ENCODE measurements around the gene KDM4C.

KDM4C gene

DNA sequence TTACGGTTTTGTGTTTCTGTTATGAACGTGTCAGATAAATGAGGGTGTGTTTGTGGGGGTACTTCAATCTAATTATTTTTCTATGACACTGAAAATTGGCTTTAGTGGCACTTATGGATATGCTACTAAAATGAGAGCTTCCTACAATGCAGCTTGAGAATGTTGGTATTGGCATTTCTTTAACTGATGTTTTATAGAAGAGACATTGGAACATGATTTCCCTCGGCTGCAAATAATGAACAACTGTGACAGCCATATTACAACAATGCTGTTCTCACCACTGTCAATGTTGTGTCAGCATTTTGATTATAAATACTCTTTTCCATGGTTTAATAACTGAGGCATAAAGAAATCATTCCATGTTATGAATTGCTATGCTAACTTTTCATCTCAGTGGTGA lies 279.4 kb downstream of the KDM4C start:
- no peak for DNase-seq (ENCODE audit: low read depth, low spot score)
- ChIA-PET POLR2A (no interaction called here), CTCF (interaction anchor here (1.2 to 2.4 kb wide), 3 partner anchors 12 to 21 kb away, joined by 3 to 12 read pairs (median 5); no protein-coding TSS in a partner anchor)
- no peak overlapping the region for H3K4me3 ChIP-seq (ENCODE audit: low read depth, low read length)
- TF ChIP-seq, protein P1, sequence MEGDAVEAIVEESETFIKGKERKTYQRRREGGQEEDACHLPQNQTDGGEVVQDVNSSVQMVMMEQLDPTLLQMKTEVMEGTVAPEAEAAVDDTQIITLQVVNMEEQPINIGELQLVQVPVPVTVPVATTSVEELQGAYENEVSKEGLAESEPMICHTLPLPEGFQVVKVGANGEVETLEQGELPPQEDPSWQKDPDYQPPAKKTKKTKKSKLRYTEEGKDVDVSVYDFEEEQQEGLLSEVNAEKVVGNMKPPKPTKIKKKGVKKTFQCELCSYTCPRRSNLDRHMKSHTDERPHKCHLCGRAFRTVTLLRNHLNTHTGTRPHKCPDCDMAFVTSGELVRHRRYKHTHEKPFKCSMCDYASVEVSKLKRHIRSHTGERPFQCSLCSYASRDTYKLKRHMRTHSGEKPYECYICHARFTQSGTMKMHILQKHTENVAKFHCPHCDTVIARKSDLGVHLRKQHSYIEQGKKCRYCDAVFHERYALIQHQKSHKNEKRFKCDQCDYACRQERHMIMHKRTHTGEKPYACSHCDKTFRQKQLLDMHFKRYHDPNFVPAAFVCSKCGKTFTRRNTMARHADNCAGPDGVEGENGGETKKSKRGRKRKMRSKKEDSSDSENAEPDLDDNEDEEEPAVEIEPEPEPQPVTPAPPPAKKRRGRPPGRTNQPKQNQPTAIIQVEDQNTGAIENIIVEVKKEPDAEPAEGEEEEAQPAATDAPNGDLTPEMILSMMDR (IDR thresholded peaks at IDR 0.05; ENCODE audit: insufficient read depth, low read length, missing control alignments), result no peak

DNA sequence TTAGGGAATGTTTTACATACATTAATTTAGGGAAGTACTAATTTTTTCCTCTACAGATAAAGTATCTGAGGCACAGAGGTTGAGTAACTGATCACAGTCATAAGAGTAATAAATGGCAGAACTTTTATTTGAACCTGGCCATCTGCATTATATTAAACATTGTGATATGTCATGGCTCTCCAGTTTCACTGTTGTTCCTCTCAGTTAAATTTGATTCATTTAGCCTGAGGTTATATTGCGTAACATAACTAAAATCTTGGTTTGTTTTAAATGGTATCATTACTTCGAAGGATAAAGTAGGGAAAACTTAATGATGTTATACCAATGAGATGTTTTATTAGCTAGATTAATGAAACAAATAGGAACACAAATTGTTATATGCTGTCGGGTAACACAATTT lies 284.4 kb downstream of the KDM4C start:
- ChIA-PET POLR2A (no interaction called here), CTCF (interaction anchor here (1.4 kb wide), 1 partner anchor 132 kb away, joined by 3 read pairs; no protein-coding TSS in a partner anchor)
- H3K4me3 ChIP-seq (ENCODE audit: low read depth, low read length), result no peak overlapping the region
- TF ChIP-seq, protein P1 (IDR thresholded peaks at IDR 0.05; ENCODE audit: insufficient read depth, low read length, missing control alignments), result no peak
- no peak for DNase-seq (ENCODE audit: low read depth, low spot score)

DNA sequence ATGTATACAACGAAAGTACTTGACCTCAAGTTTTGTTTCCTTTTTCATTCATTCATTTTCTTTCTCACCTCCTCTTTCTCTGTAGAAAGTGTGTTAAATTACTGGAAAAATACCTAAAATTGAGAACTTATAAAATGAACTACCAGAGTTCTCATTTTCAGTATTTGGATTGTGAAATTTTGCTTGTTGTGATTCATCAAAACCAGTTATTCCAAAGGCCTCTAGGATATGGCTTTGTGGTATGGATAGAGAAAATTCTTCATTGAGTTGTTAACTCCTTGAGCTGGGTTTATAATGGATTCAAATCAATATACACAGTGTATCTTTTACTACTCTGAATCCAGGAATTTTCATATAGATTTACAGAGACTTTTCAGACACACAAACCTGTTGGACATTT lies 287.6 kb downstream of the KDM4C start:
- CTCF ChIA-PET, result interaction anchor here (1.2 to 1.5 kb wide), 5 partner anchors 12 to 218 kb away, joined by 3 to 6 read pairs (median 4); no protein-coding TSS in a partner anchor
- DNase-seq (ENCODE audit: low read depth, low spot score), result no peak
- POLR2A ChIA-PET, result no interaction called here
- TF ChIP-seq, protein P1 (IDR thresholded peaks at IDR 0.05; ENCODE audit: insufficient read depth, low read length, missing control alignments), result no peak
- no peak overlapping the region for H3K4me3 ChIP-seq (ENCODE audit: low read depth, low read length)

DNA sequence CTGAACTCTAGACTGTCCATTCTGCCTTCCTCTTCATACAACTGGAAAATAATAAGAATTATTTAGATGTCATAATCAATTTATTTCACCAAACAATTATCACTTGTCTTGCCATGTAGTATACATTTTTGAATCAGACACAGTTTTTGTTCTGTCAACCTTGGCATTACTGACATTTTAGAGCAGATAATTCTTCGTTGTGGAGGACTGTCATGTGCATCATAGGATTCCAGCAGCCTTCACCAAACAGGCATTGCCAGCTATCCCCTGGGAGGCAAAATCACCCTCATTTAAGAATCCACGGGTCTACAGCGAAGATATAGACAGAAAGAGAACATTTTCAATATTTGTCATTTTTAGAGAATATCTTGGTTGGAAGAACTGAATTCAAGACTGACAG lies 293.9 kb downstream of the KDM4C start:
- no peak for DNase-seq (ENCODE audit: low read depth, low spot score)
- TF ChIP-seq, protein P1 (IDR thresholded peaks at IDR 0.05; ENCODE audit: insufficient read depth, low read length, missing control alignments), result no peak
- ChIA-PET CTCF (interaction anchor here (0.8 to 3.5 kb wide), 8 partner anchors 9 to 521 kb away, joined by 3 to 22 read pairs (median 5); no protein-coding TSS in a partner anchor), POLR2A (no interaction called here)
- H3K4me3 ChIP-seq (ENCODE audit: low read depth, low read length), result no peak overlapping the region

DNA sequence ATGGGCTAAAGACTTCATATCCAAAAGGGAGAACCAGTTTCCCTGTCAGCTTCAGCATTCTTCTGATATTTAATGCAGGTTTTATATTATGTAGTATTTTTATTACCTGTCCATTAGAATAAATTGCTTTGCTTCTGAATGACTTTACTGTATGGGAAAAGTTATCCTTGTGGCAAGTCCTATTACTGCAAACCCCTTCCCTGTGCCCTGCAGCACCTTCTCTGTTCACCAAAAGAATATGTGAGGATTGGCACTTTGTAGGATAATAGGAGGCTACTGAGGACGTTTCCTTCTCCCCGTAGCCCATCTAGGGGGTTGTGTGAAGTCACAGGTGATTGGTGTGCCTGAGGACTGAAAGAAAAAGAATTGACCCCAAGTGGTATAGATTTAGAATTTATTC lies 296.1 kb downstream of the KDM4C start:
- TF ChIP-seq, protein P1 (IDR thresholded peaks at IDR 0.05; ENCODE audit: insufficient read depth, low read length, missing control alignments), result no peak
- H3K4me3 ChIP-seq (ENCODE audit: low read depth, low read length), result no peak overlapping the region
- POLR2A ChIA-PET, result interaction anchor here (1.2 kb wide), 1 partner anchor 132 kb away, joined by 3 read pairs; no protein-coding TSS in a partner anchor
- DNase-seq (ENCODE audit: low read depth, low spot score), result no peak
- CTCF ChIA-PET, result interaction anchor here (1.1 to 3.5 kb wide), 8 partner anchors 9 to 226 kb away, joined by 3 to 22 read pairs (median 8); no protein-coding TSS in a partner anchor

DNA sequence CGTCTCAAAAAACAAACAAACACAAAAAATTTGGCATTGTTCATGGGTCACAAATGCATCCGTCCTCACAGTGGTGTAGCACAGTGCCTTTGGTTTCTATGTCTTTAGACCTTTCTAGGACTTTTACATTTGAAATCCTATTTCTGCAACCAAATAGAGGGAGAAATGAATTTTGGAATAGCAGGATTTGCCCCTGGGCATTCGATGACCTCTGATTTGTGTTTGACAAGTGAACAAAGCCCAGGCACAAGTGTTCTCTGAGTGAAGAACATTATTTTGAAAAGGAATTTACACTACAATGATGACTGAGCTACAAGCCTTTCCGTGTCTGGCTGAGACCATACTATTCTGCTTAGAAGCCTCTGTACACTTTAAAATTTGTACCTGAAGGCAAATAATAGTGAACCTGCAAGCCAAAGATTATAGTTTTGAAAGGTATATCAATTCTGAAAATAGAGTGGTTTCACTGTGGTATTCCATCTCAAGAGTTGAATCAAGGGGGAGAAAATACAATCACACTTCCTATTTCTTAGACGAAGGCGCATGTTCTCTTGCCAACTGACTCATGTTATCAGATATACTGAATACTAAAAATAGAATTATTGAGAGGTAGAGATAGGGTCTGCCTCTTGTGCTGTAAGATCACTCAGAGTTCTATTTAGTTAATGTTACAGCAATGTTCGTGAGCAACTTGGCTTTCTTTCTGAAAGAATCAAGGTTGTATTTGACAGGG lies 297.6 kb downstream of the KDM4C start:
- TF ChIP-seq, protein P1 (IDR thresholded peaks at IDR 0.05; ENCODE audit: insufficient read depth, low read length, missing control alignments), result no peak
- no peak overlapping the region for H3K4me3 ChIP-seq (ENCODE audit: low read depth, low read length)
- POLR2A ChIA-PET, result no interaction called here
- CTCF ChIA-PET, result no interaction called here
- no peak for DNase-seq (ENCODE audit: low read depth, low spot score)

Data from AG04449 (cell line).